Hepatocyte (in vitro differentiated cells): ENCODE results near the gene EPHA8.

Experiments
- EZH2phosphoT487 ChIP-seq: fragments of 200-600 bp; sonication (generic); IDR thresholded peaks from one replicate; pipeline ENCODE4 v1.6.1; 2018; ENCODE audit warnings: antibody characterized with exemption, mild to moderate bottlenecking, low read depth, moderate library complexity; ENCODE audit not compliant: unreplicated experiment, severe bottlenecking
- TF ChIP-seq, protein P1 (sequence below): fragments of 200-600 bp; sonication (generic); IDR thresholded peaks from 2 replicates; pipeline ENCODE4 v1.5.1; 2016; ENCODE audit warnings: antibody characterized with exemption, mild to moderate bottlenecking; ENCODE audit not compliant: poor library complexity

DNA sequence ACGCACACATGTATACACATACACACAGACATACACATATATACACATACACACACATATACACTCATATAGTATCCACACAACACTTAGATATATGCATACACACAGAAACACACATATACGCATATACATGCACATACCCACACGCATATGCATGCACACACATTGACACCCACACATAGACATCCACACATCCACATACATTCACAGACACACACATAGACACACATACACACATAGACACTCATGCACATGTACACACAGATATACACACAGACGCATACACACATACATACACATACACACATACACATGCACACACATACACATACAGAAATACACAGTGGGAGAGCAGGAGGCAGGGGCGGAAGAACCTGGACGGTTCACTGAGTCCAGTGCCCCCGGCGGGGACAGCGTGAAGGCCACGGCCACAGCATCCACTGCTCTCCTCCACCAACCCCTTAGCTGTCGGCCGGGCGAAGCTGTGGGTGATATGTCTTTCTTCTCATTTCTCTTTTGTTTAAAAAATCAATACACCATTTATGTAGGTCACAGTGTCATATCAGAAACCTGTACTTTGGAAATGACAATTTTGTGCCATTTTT, 86.9 kb downstream of the EPHA8 start:
- TF ChIP-seq, protein P1, sequence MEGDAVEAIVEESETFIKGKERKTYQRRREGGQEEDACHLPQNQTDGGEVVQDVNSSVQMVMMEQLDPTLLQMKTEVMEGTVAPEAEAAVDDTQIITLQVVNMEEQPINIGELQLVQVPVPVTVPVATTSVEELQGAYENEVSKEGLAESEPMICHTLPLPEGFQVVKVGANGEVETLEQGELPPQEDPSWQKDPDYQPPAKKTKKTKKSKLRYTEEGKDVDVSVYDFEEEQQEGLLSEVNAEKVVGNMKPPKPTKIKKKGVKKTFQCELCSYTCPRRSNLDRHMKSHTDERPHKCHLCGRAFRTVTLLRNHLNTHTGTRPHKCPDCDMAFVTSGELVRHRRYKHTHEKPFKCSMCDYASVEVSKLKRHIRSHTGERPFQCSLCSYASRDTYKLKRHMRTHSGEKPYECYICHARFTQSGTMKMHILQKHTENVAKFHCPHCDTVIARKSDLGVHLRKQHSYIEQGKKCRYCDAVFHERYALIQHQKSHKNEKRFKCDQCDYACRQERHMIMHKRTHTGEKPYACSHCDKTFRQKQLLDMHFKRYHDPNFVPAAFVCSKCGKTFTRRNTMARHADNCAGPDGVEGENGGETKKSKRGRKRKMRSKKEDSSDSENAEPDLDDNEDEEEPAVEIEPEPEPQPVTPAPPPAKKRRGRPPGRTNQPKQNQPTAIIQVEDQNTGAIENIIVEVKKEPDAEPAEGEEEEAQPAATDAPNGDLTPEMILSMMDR: no peak
- no peak for TF ChIP-seq EZH2phosphoT487
